ENCODE measurements around the gene SLC4A5. TPM values are rescaled to one million over a fixed set of nuclear protein-coding genes. Genes with fewer than 3 reads are reported as not detected.

The SLC4A5 gene
- total and polyA plus RNA-seq, 2 of the 8 experiments (the other 6 are each of a cell fraction or from before 2014, with no cell fraction given), result 0.42 to 0.52 TPM

- H2BK5ac ChIP-seq (ENCODE audit: low read depth, low read length), result no peak overlapping the region
- CTCF ChIA-PET (ENCODE audit: partially characterized antibody), result interaction anchor here (0.6 to 2.6 kb wide), 4 partner anchors 19 to 241 kb away, joined by 3 to 8 read pairs (median 5); no protein-coding TSS in a partner anchor
- POLR2A ChIA-PET (ENCODE audit: partially characterized antibody), result interaction anchor here (0.7 to 72.1 kb wide), 6 partner anchors 8 to 196 kb away, joined by 3 to 2699 read pairs (median 4); partner anchors contain the start of genes BOLA3, MOB1A and MTHFD2
- H2BK12ac ChIP-seq (ENCODE audit: low read depth, low read length), result no peak overlapping the region
- H3K4me2 ChIP-seq (ENCODE audit: insufficient read depth in 1 of 2, low read depth in 2 of 2, low read length in 2 of 2), result peak overlapping the region; percentile 98 to 100
- H4K91ac ChIP-seq (replicated peaks; ENCODE audit: insufficient read length, low read length), result no peak overlapping the region
- H3K27ac ChIP-seq (ENCODE audit: low read depth, low read length), result no peak overlapping the region
- H4K8ac ChIP-seq (ENCODE audit: extremely low read depth, insufficient read depth, low read length), result no peak overlapping the region
- H3K27me3 ChIP-seq (replicated peaks in 1 of 4; ENCODE audit: control insufficient read depth in 3 of 4, extremely low read depth in 1 of 4, insufficient read depth in 3 of 4, low read length in 3 of 4), result no peaks in the 10 kb centered on the region
- H3K56ac ChIP-seq (replicated peaks; ENCODE audit: insufficient read length, low read depth, low read length), result no peak overlapping the region
- no peak overlapping the region for H2BK20ac ChIP-seq (ENCODE audit: low read length)
- H3K36me3 ChIP-seq (ENCODE audit: control insufficient read depth in 2 of 4, insufficient read depth in 4 of 4, low read length in 3 of 4), result peaks cover 0 to 55% (median 3%) of the 10 kb centered on the region in 4 experiments; a peak in 5 of 8 replicates
- no peak overlapping the region for H2AFZ ChIP-seq (ENCODE audit: low read length)
- no peak overlapping the region for H3K4ac ChIP-seq (replicated peaks; ENCODE audit: insufficient read length, low read depth, low read length)
- no peaks in the 10 kb centered on the region for H3K9me3 ChIP-seq (ENCODE audit: insufficient read depth in 2 of 2, low read depth in 1 of 2, low read length in 1 of 2)
- H3K4me3 ChIP-seq (ENCODE audit: extremely low read depth in 1 of 4, insufficient read depth in 2 of 4, low read depth in 3 of 4, low read length in 4 of 4), result peak overlapping the region in 3 of 4 experiments; percentile 2 to 98 (median 85); a peak in 4 of 8 replicates
- peaks cover 8% of the 10 kb centered on the region for H3K23me2 ChIP-seq (ENCODE audit: low read depth, low read length)
- no peak for FAIRE-seq
- H3K18ac ChIP-seq (ENCODE audit: extremely low read depth, low read length), result no peak overlapping the region
- H2AK5ac ChIP-seq (ENCODE audit: low read depth, low read length), result no peak overlapping the region
- no peak for DNase-seq (ENCODE audit: low read depth in 1 of 2, low spot score in 2 of 2)
- no peak overlapping the region for H2BK120ac ChIP-seq (replicated peaks; ENCODE audit: low read depth, low read length)
- WGBS, 2 experiments (ENCODE audit: extremely low coverage in 1 of 2, insufficient coverage in 1 of 2, insufficient read length in 1 of 2, insufficient replicate concordance in 2 of 2, low coverage in 1 of 2, low lambda C conversion rate in 2 of 2, missing lambda C conversion rate in 1 of 2), result 80% methylated on average over 3 of the region's 3 CpGs; no CpG with 5 or more reads in 1 of the 2 experiments
- no peak overlapping the region for H4K5ac ChIP-seq (ENCODE audit: insufficient read length, low read depth, low read length)
- peaks cover 10% of the 10 kb centered on the region for H3K79me1 ChIP-seq (ENCODE audit: low read depth, low read length)
- H3K4me1 ChIP-seq (replicated peaks in 1 of 4; ENCODE audit: control insufficient read depth in 3 of 4, insufficient read depth in 4 of 4, low read length in 3 of 4), result peaks cover under 1 to 21% (median 16%) of the 10 kb centered on the region in 4 experiments; a peak in 6 of 7 replicates
- H2BK15ac ChIP-seq (ENCODE audit: low read length), result no peak overlapping the region
- H3K14ac ChIP-seq (ENCODE audit: insufficient read length), result no peak overlapping the region
- H3K23ac ChIP-seq (ENCODE audit: insufficient read length), result no peak overlapping the region
- H4K20me1 ChIP-seq (replicated peaks in 1 of 2; ENCODE audit: control insufficient read depth in 1 of 2, insufficient read depth in 2 of 2, low read length in 2 of 2), result peaks cover 33 to 36% of the 10 kb centered on the region in 2 experiments
- H3K9ac ChIP-seq (replicated peaks in 1 of 4; ENCODE audit: extremely low read depth in 1 of 4, low read depth in 3 of 4, low read length in 3 of 4), result no peak overlapping the region
- H3K79me2 ChIP-seq (ENCODE audit: control insufficient read depth in 1 of 2, insufficient read depth in 2 of 2, low read length in 2 of 2), result peaks cover 56 to 78% of the 10 kb centered on the region in 2 experiments
- TF ChIP-seq TEAD4 (IDR thresholded peaks at IDR 0.05; ENCODE audit: low read depth, low read length) (no peak), CTCF (IDR thresholded peaks at IDR 0.05; ENCODE audit: control extremely low read depth in 1 of 3, insufficient read depth in 1 of 3, low read depth in 1 of 3, low read length in 3 of 3) (no peak), GTF2F1 (IDR thresholded peaks at IDR 0.05; ENCODE audit: borderline replicate concordance, low read depth, low read length) (no peak), EGR1 (IDR thresholded peaks at IDR 0.05; ENCODE audit: borderline replicate concordance, low read depth, low read length) (no peak), ZNF274 (IDR thresholded peaks at IDR 0.05; ENCODE audit: borderline replicate concordance, extremely low read depth, low read length) (no peak), RXRA (IDR thresholded peaks at IDR 0.05; ENCODE audit: insufficient read depth, low read depth, low read length) (no peak), HDAC2 (IDR thresholded peaks at IDR 0.05; ENCODE audit: borderline replicate concordance in 1 of 2, low read depth in 2 of 2, low read length in 2 of 2) (no peak), SP4 (IDR thresholded peaks at IDR 0.05; ENCODE audit: low read length) (no peak)
Measured at GRCh38 chr2:74201196-74201595, 142.0 kb downstream of the SLC4A5 start.

Data from H1 (cell line).